ENCODE data around the gene MAD1L1. TPM values are rescaled to one million over a fixed set of nuclear protein-coding genes. Genes with fewer than 3 reads are reported as not detected.

The MAD1L1 gene
- total RNA-seq, 1 experiment from 2014 or later = 50.8 TPM

DNA sequence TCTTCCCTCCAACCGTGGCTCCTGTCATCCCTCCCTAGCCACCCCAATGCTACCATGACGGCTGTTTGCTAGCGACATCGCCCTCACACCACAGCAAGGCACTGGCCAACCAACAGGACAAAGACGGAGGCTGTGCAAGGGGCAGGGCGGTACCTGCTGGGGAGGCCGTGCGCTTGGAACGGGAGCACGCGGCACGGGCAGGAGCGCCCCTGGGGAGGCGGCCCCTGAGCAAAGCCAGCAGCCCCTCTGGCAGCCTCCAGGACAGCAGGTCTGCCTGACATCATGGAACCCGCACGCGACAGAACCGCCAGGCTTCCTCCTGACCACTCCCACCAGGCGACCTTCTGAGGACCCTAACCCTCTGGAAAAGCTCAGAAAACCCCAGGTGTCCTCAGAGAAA is 12.7 kb downstream of the MAD1L1 start:
- no peak overlapping the region for H2AFZ ChIP-seq
- H3K27ac ChIP-seq = no peak overlapping the region
- no peaks in the 10 kb centered on the region for H3K79me2 ChIP-seq (ENCODE audit: low read depth)
- DNase-seq = no peak
- no TSS peak for BruUV-seq (replicated peaks)
- intact Hi-C loops (cut with micrococcal nuclease; ENCODE audit: unreplicated experiment) = loop anchor here (10.0 kb wide), 1 partner anchor 305 kb away; no protein-coding TSS in a partner anchor
- peaks cover 8% of the 10 kb centered on the region; the same call in 1 of the 2 replicates for H4K20me1 ChIP-seq (ENCODE audit: insufficient read depth)
- H3F3A ChIP-seq (ENCODE audit: insufficient read depth, low read depth) = no peaks in the 10 kb centered on the region
- no peak overlapping the region for H3K4me2 ChIP-seq
- H3K27me3 ChIP-seq (ENCODE audit: insufficient read depth, low read depth) = no peaks in the 10 kb centered on the region
- H3K4me1 ChIP-seq (replicated peaks; ENCODE audit: insufficient read depth) = no peaks in the 10 kb centered on the region
- no peaks in the 10 kb centered on the region for H3K9me2 ChIP-seq (ENCODE audit: insufficient read depth)
- no peaks in the 10 kb centered on the region for H3K9me3 ChIP-seq (ENCODE audit: insufficient read depth, low read depth)
- peaks cover 13% of the 10 kb centered on the region for H3K36me3 ChIP-seq (ENCODE audit: low read depth)
- no peak for TF ChIP-seq EZH2 (IDR thresholded peaks at IDR 0.05; ENCODE audit: low read depth)
- TF ChIP-seq, protein P1, sequence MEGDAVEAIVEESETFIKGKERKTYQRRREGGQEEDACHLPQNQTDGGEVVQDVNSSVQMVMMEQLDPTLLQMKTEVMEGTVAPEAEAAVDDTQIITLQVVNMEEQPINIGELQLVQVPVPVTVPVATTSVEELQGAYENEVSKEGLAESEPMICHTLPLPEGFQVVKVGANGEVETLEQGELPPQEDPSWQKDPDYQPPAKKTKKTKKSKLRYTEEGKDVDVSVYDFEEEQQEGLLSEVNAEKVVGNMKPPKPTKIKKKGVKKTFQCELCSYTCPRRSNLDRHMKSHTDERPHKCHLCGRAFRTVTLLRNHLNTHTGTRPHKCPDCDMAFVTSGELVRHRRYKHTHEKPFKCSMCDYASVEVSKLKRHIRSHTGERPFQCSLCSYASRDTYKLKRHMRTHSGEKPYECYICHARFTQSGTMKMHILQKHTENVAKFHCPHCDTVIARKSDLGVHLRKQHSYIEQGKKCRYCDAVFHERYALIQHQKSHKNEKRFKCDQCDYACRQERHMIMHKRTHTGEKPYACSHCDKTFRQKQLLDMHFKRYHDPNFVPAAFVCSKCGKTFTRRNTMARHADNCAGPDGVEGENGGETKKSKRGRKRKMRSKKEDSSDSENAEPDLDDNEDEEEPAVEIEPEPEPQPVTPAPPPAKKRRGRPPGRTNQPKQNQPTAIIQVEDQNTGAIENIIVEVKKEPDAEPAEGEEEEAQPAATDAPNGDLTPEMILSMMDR (conservative IDR thresholded peaks at IDR 0.05) = no peak
- CTCF ChIA-PET = no interaction called here
- H3K4me3 ChIP-seq = no peak overlapping the region
- POLR2A ChIA-PET (ENCODE audit: unreplicated experiment) = no interaction called here

DNA sequence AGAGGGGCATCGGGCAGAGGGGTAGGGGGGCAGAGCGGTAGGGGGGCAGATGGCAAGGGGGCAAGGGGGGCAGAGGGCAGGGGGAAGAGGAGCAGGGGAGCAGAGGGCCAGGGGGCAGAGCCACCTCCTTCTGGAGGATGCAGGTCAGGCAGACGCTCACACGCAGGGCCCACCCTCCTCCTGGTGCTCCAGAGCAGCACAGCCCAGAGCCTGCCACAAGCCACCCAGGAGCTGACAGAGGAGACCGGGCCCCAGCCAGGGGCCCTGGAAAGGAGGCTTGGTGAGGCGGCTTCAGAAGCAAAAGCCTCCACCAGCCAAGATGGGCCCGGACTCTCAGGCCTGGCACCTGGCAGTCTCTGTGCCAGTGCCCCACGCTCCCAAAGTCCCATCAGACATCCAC is 13.1 kb downstream of the MAD1L1 start:
- Histone ChIP-seq H2AFZ (no peak overlapping the region), H3K9me3 (ENCODE audit: insufficient read depth, low read depth) (no peaks in the 10 kb centered on the region), H3K27me3 (ENCODE audit: insufficient read depth, low read depth) (no peaks in the 10 kb centered on the region), H3F3A (ENCODE audit: insufficient read depth, low read depth) (no peaks in the 10 kb centered on the region), H3K4me2 (no peak overlapping the region), H3K27ac (no peak overlapping the region), H3K79me2 (ENCODE audit: low read depth) (no peaks in the 10 kb centered on the region), H3K36me3 (ENCODE audit: low read depth) (peaks cover 17% of the 10 kb centered on the region), H3K4me1 (replicated peaks; ENCODE audit: insufficient read depth) (no peaks in the 10 kb centered on the region), H3K4me3 (no peak overlapping the region), H4K20me1 (ENCODE audit: insufficient read depth) (peaks cover 8% of the 10 kb centered on the region; the same call in 1 of the 2 replicates), H3K9me2 (ENCODE audit: insufficient read depth) (no peaks in the 10 kb centered on the region)
- intact Hi-C loops (cut with micrococcal nuclease; ENCODE audit: unreplicated experiment) = loop anchor here (10.0 kb wide), 1 partner anchor 305 kb away; no protein-coding TSS in a partner anchor
- ChIA-PET CTCF (no interaction called here), POLR2A (ENCODE audit: unreplicated experiment) (no interaction called here)
- no TSS peak for BruUV-seq (replicated peaks)
- DNase-seq = no peak
- no peak for TF ChIP-seq EZH2 (IDR thresholded peaks at IDR 0.05; ENCODE audit: low read depth)

DNA sequence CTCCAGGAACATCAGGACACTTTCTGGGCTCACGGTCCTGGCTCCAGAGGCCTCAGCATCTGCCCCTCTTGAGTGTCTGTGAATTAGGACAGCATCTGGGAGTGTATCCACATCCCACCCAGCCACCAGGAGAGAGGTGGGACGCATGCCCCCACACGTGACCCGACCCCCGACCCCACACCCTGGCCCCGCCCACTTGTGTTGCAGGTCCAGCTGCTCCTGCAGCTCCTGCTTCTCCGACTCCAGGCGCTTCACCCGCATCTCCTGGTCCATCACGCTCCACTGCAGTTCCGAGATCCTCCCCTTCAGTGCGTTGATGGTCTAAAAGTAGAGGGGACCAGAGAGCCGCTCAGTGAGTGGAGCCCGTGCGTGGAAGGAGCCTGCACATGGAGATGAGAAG is 13.6 kb downstream of the MAD1L1 start:
- no peak for DNase-seq
- Histone ChIP-seq H3K27me3 (ENCODE audit: insufficient read depth, low read depth) (no peaks in the 10 kb centered on the region), H4K20me1 (ENCODE audit: insufficient read depth) (peaks cover 12% of the 10 kb centered on the region; the same call in 1 of the 2 replicates), H3K36me3 (ENCODE audit: low read depth) (peaks cover 18% of the 10 kb centered on the region), H3K9me2 (ENCODE audit: insufficient read depth) (no peaks in the 10 kb centered on the region), H3K4me3 (no peak overlapping the region), H3K4me1 (replicated peaks; ENCODE audit: insufficient read depth) (no peaks in the 10 kb centered on the region), H3K4me2 (no peak overlapping the region), H3K79me2 (ENCODE audit: low read depth) (no peaks in the 10 kb centered on the region), H3F3A (ENCODE audit: insufficient read depth, low read depth) (no peaks in the 10 kb centered on the region), H3K9me3 (ENCODE audit: insufficient read depth, low read depth) (no peaks in the 10 kb centered on the region), H3K27ac (no peak overlapping the region), H2AFZ (no peak overlapping the region)
- ChIA-PET CTCF (no interaction called here), POLR2A (ENCODE audit: unreplicated experiment) (no interaction called here)
- intact Hi-C loops (cut with micrococcal nuclease; ENCODE audit: unreplicated experiment) = no loop called here
- TF ChIP-seq, protein P1 (conservative IDR thresholded peaks at IDR 0.05) = no peak
- no peak for TF ChIP-seq EZH2 (IDR thresholded peaks at IDR 0.05; ENCODE audit: low read depth)
- no TSS peak for BruUV-seq (replicated peaks)

DNA sequence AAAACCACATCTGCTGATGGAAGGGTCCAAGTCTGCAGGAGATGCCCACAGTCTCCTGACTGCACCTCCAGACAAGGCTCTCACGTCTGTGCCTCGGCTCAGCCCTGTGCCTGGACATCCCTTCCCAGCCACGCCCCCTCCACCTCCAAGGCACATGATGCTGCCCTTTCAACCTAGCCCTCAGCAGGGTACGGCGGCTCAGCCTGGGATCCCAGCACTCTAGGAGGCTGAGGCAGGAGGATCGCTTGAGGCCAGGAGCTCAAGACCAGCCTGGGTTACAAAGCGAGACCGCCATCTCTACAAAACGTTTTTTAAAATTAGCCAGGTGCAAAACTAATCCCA is 14.3 kb downstream of the MAD1L1 start:
- Histone ChIP-seq H3K27me3 (ENCODE audit: insufficient read depth, low read depth) (no peaks in the 10 kb centered on the region), H4K20me1 (ENCODE audit: insufficient read depth) (peaks cover 12% of the 10 kb centered on the region; the same call in 1 of the 2 replicates), H3K79me2 (ENCODE audit: low read depth) (no peaks in the 10 kb centered on the region), H3K27ac (no peak overlapping the region), H3K9me2 (ENCODE audit: insufficient read depth) (no peaks in the 10 kb centered on the region), H3F3A (ENCODE audit: insufficient read depth, low read depth) (no peaks in the 10 kb centered on the region), H3K4me3 (no peak overlapping the region), H2AFZ (no peak overlapping the region), H3K4me1 (replicated peaks; ENCODE audit: insufficient read depth) (no peaks in the 10 kb centered on the region), H3K36me3 (ENCODE audit: low read depth) (peaks cover 19% of the 10 kb centered on the region), H3K9me3 (ENCODE audit: insufficient read depth, low read depth) (no peaks in the 10 kb centered on the region), H3K4me2 (no peak overlapping the region)
- POLR2A ChIA-PET (ENCODE audit: unreplicated experiment) = no interaction called here
- CTCF ChIA-PET = no interaction called here
- BruUV-seq (replicated peaks) = no TSS peak
- intact Hi-C loops (cut with micrococcal nuclease; ENCODE audit: unreplicated experiment) = no loop called here
- no peak for DNase-seq
- no peak for TF ChIP-seq EZH2 (IDR thresholded peaks at IDR 0.05; ENCODE audit: low read depth)
- TF ChIP-seq, protein P1 (conservative IDR thresholded peaks at IDR 0.05) = no peak

Measured in PC-9 (cell line).